Breast epithelium (tissue), 4 donors: ENCODE measurements around the gene RAP1GAP2. TPM values are rescaled to one million over a fixed set of nuclear protein-coding genes. Genes with fewer than 3 reads are reported as not detected.
A peak's percentile ranks its signal among the peaks of the same experiment; 100 is the strongest.

Experiments
- DNase-seq, 2 donors: peaks; one replicate each; pipeline ENCODE4 v3.0.0-alpha.2; 2019; ENCODE audit warnings: low spot score in 2 of 2
- H3K27ac ChIP-seq, 2 donors: fragments of 200-600 bp; sonication (generic) in 1 of 2; one replicate each; pipeline ENCODE4 v1.5.1; 2016 to 2019; ENCODE audit warnings: mild to moderate bottlenecking in 1 of 2
- H3K27me3 ChIP-seq, 2 donors: fragments of 200-600 bp; sonication (generic) in 1 of 2; one replicate each; pipeline versions ENCODE4 v1.5.1 to v1.6.0; 2017 to 2019; ENCODE audit warnings: control low read depth in 1 of 2, mild to moderate bottlenecking in 1 of 2
- H3K36me3 ChIP-seq: fragments of 200-600 bp; one replicate; pipeline ENCODE4 v1.5.1; 2019
- H3K4me1 ChIP-seq, 2 donors: fragments of 200-600 bp; sonication (generic); one replicate each; pipeline ENCODE4 v1.5.1; 2016 to 2019; ENCODE audit warnings: control low read depth in 1 of 2
- H3K4me3 ChIP-seq, 3 donors: fragments of 200-600 bp; sonication (generic); 1 replicate in 2 of 3; 2 replicates in 1 of 3; pipeline ENCODE4 v1.5.1; 2016 to 2019; ENCODE audit warnings: mild to moderate bottlenecking in 3 of 3, moderate library complexity in 2 of 3
- H3K9me3 ChIP-seq, 2 donors: fragments of 200-600 bp; sonication (generic) in 1 of 2; one replicate each; pipeline ENCODE4 v1.5.1; 2016 to 2019; ENCODE audit warnings: control low read depth in 1 of 2
- POLR2A ChIP-seq: fragments of 450-650 bp; IDR thresholded peaks from one replicate; pipeline ENCODE4 v1.6.1; 2016; ENCODE audit warnings: antibody characterized with exemption, mild to moderate bottlenecking, moderate library complexity
- POLR2AphosphoS5 ChIP-seq, 3 donors: sonication (generic); formaldehyde crosslinking; IDR thresholded peaks; one replicate each; pipeline ENCODE4 v1.6.1; 2017; ENCODE audit warnings: antibody characterized with exemption in 3 of 3
- intact Hi-C: fragments of 100-400 bp; cut with DNase I; formaldehyde crosslinking; loops from one replicate; pipeline ENCODE4 v1.15.1; 2023; ENCODE audit warnings: low total_unique reads
- total RNA-seq, 3 donors: library from RNA; depleted of rRNA; stranded (reverse); fragments of >200 nt; gene quantifications; one replicate each; pipeline ENCODE4 v1.1.0, GENCODE V29; 2016
- TF ChIP-seq, protein P1 (sequence below), 3 donors: fragments of 450-650 bp; IDR thresholded peaks; one replicate each; pipeline ENCODE4 v1.5.1; 2016 to 2017; ENCODE audit warnings: antibody characterized with exemption in 3 of 3, mild to moderate bottlenecking in 3 of 3, moderate library complexity in 3 of 3

RAP1GAP2 gene
- total RNA-seq, 3 donors from 2014 or later, result 5.3 to 23.4 (median 10.8) TPM

DNA sequence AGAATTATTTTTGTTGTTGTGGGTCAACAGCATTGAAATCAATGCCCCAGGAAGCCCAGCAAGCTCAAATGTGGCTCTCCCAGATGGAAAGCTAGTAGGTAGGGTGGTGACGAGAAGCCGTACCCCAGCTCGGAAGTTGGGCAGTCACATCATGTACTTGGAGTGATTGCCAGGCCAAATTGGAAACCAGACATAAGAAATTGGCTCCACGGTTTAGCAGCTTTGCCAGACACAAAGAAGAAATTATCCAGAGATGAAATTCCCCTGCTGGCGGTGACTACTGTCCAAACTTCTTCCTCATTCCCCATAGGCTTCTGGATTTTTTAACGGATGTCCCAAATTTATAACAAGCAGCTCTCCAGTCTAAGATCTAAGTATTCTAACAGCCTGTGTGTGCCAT, 171.3 kb downstream of the RAP1GAP2 start:
- no peaks in the 10 kb centered on the region for H3K27me3 ChIP-seq
- no peaks in the 10 kb centered on the region for H3K36me3 ChIP-seq
- H3K4me3 ChIP-seq, result no peak overlapping the region
- H3K9me3 ChIP-seq, result no peaks in the 10 kb centered on the region
- DNase-seq, result peak in 1 of 2 donors; percentile 22
- peak overlapping the region; percentile 22 to 70 for H3K27ac ChIP-seq
- TF ChIP-seq POLR2AphosphoS5 (IDR thresholded peaks at IDR 0.05) (no peak), POLR2A (no peak)
- TF ChIP-seq, protein P1, sequence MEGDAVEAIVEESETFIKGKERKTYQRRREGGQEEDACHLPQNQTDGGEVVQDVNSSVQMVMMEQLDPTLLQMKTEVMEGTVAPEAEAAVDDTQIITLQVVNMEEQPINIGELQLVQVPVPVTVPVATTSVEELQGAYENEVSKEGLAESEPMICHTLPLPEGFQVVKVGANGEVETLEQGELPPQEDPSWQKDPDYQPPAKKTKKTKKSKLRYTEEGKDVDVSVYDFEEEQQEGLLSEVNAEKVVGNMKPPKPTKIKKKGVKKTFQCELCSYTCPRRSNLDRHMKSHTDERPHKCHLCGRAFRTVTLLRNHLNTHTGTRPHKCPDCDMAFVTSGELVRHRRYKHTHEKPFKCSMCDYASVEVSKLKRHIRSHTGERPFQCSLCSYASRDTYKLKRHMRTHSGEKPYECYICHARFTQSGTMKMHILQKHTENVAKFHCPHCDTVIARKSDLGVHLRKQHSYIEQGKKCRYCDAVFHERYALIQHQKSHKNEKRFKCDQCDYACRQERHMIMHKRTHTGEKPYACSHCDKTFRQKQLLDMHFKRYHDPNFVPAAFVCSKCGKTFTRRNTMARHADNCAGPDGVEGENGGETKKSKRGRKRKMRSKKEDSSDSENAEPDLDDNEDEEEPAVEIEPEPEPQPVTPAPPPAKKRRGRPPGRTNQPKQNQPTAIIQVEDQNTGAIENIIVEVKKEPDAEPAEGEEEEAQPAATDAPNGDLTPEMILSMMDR (IDR thresholded peaks at IDR 0.05), result no peak
- intact Hi-C loops, result no loop called here
- H3K4me1 ChIP-seq, result no peaks in the 10 kb centered on the region

DNA sequence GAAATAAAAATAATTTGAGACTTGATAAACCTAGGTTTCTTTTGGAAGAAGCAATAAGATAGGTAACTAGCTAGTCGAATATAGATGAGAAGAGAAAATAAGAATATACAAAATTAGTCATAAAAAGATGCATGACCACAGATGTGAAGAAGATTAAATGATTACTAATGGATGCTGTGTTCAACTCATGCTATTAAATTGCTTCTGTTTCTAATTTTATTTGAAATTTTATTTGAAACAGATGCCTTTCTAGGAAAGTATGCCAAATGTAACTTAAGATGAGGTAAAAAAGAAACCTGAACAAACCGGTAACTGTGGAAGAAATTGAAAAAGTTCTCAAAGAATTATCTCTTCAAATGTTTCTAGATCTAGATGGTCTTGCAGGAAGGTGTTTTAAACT, 175.6 kb downstream of the RAP1GAP2 start:
- intact Hi-C loops, result no loop called here
- DNase-seq, result no peak
- no peak overlapping the region for H3K27ac ChIP-seq
- H3K4me3 ChIP-seq, result no peak overlapping the region
- TF ChIP-seq POLR2A (no peak), POLR2AphosphoS5 (IDR thresholded peaks at IDR 0.05) (no peak)
- TF ChIP-seq, protein P1 (IDR thresholded peaks at IDR 0.05), result no peak
- H3K27me3 ChIP-seq, result no peaks in the 10 kb centered on the region
- no peaks in the 10 kb centered on the region for H3K9me3 ChIP-seq
- H3K36me3 ChIP-seq, result no peaks in the 10 kb centered on the region
- no peaks in the 10 kb centered on the region for H3K4me1 ChIP-seq

- TF ChIP-seq POLR2A (no peak), POLR2AphosphoS5 (IDR thresholded peaks at IDR 0.05) (no peak)
- TF ChIP-seq, protein P1 (IDR thresholded peaks at IDR 0.05), result no peak
- H3K4me1 ChIP-seq, result no peaks in the 10 kb centered on the region
Observed at GRCh38 chr17:2972749-2973148, 176.5 kb downstream of the RAP1GAP2 start.

GRCh38 chr17:2974347-2974746, 178.1 kb downstream of the RAP1GAP2 start:
- no peak for TF ChIP-seq POLR2AphosphoS5 (IDR thresholded peaks at IDR 0.05)
- TF ChIP-seq, protein P1 (IDR thresholded peaks at IDR 0.05), result no peak
- TF ChIP-seq POLR2A, result no peak
- no peaks in the 10 kb centered on the region for H3K9me3 ChIP-seq
- no peak for DNase-seq
- H3K27me3 ChIP-seq, result no peaks in the 10 kb centered on the region
- no peak overlapping the region for H3K27ac ChIP-seq
- H3K36me3 ChIP-seq, result no peaks in the 10 kb centered on the region
- no peaks in the 10 kb centered on the region for H3K4me1 ChIP-seq
- intact Hi-C loops, result no loop called here
- no peak overlapping the region for H3K4me3 ChIP-seq

More at GRCh38 chr17:2972749-2973148, 176.5 kb downstream of the RAP1GAP2 start:
- no peaks in the 10 kb centered on the region for H3K27me3 ChIP-seq
- no peaks in the 10 kb centered on the region for H3K9me3 ChIP-seq
- H3K27ac ChIP-seq, result no peak overlapping the region
- intact Hi-C loops, result no loop called here
- H3K36me3 ChIP-seq, result no peaks in the 10 kb centered on the region
- H3K4me3 ChIP-seq, result no peak overlapping the region
- DNase-seq, result no peak

DNA sequence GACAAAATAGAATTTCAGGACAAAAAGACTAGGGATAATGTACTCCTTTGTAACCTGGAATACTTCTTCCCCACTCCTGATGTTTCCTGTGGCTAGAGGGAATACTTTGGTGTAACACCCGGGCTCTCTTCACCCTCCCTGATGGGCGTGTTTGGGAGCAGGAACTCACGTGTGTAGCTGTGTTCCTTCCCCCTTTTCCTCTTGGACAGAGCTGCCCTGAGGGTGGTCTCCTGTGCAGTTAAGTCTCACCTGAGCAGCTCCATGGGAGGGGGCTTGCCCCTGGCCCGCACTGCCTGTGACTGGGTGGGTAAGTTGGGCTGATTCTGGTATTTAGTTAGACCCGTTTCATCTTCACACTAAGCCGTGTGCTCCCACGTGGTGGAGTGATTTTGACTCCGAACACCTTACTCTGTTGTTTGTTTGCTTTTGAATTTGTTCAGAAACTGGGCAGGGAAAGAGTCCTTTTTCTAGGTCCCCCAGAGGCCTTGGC, 179.3 kb downstream of the RAP1GAP2 start:
- Histone ChIP-seq H3K9me3 (no peaks in the 10 kb centered on the region), H3K27ac (peak overlapping the region in 1 of 2 donors; percentile 15), H3K36me3 (no peaks in the 10 kb centered on the region), H3K4me3 (peak overlapping the region; percentile 13 to 63 (median 55)), H3K27me3 (no peaks in the 10 kb centered on the region), H3K4me1 (no peaks in the 10 kb centered on the region)
- intact Hi-C loops, result no loop called here
- TF ChIP-seq POLR2AphosphoS5 (IDR thresholded peaks at IDR 0.05), result peak in 1 of 3 donors; percentile 27
- TF ChIP-seq, protein P1 (IDR thresholded peaks at IDR 0.05), result no peak
- peak in 1 of 2 donors; percentile 29 for DNase-seq
